GM21360 (cell line): ENCODE measurements around the gene ENTREP3.
"Not testable (repeated sequence)": the region's sequence is repeated elsewhere in the genome, so short reads cannot be mapped to it uniquely, and the experiment has no call there.

Experiments used
- ATAC-seq: cut with Tn5 transposase; IDR thresholded peaks from one replicate; pipeline ENCODE4 v1.9.1; 2021; ENCODE audit warnings: mild to moderate bottlenecking, moderate library complexity; ENCODE audit not compliant: unreplicated experiment

The ENTREP3 gene

DNA sequence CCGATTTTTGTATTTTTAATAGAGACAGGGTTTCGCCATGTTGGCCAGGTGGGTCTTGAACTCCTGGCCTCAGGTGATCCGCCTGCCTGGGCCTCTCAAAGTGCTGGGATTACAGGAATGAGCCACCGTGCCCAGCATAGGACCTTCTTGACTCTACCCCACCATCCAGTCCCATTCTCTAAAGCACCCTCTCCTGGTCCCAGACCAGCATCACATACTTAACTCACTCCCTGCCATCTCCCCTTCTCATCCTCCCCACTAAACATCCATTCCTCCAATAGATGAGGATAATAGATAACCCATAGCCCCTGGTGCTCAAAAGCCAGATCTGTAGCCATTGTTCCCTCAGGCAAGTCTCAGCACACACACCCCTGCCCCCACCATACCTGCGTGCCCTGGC, 2.1 kb downstream of the ENTREP3 start:
- ATAC-seq, result no peak

DNA sequence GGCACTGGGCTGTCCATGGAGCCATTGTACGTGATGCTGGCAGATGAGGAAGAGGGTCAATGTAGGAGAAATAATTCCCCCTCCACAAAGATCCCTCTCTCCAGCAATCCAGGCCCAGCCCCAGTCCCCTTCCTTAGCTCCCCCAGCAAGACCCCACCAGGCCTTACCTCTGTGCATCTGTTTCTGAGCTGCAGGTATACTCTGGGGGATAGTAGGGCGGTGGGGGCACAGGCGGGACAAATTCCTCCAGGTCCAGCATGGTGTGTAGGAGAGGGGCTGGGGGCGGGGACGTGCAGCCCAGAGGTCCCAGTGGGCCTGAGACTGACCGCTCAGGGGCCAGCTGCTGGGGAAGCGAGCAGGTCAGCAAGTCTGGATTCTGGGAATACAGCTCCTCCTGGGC, 3.7 kb downstream of the ENTREP3 start:
- ATAC-seq, result no peak

DNA sequence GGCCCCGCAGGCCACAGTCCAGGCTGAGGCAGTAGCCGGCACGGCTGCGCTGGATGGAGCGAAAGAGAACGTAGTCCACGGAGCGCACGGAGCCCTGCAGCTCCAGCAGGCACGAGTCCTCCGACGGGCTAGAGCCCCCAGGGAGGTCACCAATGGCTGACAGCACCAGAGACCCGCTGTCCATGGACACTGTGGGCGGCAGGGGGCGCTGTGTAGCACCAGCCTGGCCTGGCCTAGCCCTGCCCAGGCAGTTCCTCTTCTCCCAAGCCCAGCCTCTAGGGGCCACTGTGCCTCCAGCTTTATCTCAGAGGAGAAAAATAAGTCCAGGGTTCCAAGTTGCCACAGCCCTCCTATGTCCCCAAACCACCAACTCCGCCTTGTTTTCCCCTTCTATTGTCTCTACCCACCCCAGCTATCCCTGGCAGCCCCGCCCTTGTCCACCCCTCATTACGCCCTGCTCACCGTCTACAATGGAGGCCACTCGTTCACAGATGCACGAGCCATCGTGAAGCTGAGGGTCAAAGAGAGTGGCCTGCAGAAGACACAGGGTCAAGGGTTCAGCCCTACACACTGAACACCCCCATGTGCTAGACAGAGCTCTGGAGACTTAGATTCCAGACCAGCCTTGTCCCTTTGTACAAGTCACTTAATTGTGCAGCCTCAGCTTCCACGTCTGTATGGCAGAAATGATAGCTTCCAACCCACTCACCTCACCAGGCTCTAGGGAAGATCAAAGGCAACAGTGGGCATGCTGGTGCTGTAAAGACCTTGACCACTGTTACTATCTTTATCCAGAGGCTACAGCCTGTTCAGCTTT, 4.4 kb downstream of the ENTREP3 start:
- ATAC-seq, result peak; percentile 66

DNA sequence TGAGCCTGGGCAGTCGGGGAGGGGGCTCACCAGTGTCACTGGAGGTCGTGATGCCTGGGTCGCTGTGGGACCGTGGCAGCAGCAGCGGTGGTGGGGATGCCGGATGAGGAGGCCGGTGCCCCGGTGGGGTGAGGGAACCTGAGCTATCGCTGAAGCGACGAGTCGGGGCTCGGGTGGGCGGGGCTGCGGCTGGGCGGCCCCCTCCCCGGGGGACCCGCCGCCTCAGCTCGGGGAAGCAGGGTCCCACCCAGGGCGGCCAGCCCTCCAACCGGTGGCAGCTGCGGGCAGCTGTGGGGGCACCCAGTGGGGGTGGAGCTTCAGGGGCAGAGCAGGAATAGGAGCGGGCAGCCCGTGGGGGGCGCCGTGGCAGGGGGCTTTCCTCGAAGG, 5.0 kb downstream of the ENTREP3 start:
- ATAC-seq, result peak; percentile 16

DNA sequence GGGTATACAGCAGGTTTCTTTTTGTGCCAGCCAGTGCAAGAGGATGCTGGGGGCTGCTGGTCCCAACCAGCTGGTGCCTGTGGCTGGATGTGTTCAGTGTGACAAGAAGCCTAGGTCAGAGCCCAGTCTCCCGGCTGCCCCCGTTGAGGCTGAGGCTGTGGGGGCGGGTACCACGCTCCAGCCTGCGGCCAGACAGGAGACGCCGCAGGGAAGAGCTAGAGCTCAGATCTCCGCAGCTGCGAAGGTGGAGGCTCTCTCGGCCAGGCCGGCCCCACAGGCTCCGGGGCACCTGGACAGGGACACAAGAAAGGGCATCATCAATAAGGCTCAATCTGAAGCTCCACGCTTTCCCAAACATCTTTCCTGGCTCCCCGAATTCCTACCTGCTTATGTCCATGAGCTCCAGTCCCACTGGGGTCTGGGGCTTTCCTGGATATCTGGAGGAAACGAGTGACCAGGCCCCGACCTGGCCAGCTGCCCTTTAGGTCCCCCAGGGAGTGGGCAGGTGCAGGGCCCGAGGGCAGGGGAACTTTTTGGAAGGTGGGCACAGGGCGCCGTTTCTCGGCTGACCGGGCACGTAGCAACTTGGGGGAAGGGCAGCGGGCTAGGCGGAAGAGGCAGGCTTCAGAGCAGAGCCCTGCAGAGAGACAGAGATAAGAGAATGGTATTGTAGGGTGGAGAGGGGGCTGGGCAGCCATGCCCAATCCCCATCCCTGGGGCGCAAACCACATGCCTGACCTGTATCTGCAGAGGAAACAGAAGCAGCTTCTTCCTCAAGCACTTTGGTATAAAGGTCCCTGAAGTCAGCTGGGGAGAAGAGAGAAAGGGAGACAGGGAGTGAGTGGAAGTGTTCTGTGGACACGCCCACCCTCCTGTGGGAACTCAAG, 7.4 kb downstream of the ENTREP3 start:
- no peak for ATAC-seq

DNA sequence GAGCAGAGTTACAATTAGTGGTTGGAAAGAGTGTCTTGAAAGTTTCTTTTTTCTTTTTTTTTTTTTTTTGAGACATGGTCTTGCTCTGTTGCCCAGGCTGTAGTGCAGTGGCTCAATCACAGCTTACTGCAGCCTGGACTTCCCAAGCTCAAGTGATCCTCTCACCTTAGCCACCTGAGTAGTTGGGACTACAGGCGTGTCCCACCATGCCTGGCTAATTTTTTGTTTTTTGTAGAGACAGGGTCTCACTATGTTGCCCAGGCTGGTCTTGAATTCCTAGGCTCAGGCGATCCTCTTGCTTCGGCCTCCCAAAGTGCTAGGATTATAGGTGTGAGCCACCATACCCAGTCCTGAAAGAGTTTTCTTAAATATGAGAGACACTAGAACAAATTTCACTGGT, 8.5 kb downstream of the ENTREP3 start:
- ATAC-seq, result not testable (repeated sequence)

DNA sequence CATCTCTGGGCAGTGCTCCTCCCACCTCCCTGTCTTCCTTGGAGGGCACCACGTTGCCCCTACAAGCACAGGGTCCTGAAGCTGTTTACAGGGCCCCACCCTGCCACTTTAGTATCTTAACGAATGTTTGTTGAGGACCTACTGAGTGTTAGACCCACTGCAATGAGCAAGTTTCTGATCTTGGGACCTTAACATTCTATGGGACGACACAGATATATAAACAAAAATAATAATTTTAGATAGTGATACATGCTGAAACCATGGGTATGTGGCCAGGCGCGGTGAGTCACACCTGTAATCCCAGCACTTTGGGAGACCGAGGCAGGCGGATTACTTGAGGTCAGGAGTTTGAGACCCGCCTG, 10.1 kb downstream of the ENTREP3 start:
- no peak for ATAC-seq

DNA sequence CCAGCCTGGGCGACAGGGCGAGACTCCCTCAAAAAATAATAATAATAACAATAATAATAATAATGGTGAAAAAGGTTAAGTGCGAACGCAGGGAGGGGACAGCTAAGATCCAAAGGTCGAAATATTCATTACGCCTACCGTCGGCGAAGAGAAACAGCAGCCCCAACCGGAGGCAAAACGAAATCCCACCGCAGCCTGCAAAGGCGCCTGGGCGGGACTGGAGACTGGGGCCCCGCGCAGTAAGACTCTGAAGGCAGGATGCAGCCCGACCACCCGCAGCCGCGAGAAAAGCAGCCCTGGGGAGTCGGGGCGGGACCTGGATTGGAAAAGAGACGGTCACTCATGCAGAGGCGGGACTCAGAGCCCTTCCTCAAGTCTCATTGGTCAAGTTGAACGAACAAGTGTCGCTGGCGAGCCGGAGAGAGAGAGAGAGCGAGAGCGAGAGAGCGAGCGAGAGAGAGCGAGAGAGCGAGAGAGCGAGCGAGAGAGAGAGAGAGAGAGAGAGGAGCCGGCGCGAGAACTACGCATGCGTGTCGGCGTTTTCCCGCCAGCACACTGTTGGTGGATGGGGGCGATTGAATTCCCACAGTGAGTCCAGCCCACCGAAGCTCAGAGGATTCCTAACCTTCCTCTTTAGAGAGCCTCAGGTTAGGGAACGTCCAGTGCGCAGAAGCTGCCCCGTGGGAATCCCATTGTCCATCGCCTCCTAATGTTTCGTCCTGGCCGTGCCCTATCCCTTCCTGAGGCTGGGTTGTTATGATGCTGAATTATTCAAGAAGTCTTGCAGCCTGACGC, 10.7 kb downstream of the ENTREP3 start:
- peak; percentile 77 for ATAC-seq

DNA sequence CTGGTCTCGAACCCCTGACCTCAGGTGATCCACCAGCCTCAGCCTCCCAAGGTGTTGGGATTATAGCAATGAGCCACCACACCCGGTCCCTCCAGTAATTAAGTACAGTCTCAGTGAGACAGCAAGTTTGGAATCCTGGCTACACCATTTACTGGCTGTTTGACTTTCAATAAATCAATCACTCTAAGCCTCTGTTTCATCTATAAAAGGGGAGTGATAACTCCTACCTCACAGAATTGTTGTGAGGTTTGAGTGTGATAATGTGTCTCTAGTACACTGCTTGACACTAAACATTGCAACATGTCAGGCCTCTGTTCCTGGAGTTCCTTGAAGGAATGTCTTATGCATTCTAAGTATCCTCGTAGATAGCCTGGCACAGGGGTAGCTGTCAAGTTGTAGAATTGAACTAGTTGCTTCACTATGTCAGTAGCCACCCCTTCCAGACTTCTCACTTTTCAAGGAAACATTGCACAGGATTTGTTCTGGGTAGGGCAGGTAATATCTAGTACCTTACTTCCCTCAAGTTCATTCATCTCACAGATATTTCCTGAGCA, 12.4 kb downstream of the ENTREP3 start:
- no peak for ATAC-seq

DNA sequence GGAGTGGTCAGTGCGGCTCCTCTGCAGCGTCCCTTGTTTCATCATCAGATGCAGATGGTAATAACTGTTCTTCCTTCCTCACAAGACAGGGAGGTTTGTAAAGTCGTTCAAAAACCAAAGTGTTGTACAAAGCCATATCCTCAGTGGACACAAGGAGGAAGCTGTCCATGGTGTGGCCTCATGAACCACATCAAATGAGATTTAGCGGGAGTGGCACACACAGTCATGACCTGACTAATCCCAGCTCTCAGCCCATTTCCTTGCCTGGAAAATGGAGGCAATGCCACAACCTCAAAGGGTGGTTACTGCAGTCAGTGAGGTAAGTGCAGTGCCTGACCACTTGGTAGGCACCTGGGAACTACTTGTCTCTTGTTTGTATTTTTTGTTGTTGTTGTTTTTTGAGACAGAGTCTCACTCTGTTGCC, 13.4 kb downstream of the ENTREP3 start:
- ATAC-seq, result no peak

DNA sequence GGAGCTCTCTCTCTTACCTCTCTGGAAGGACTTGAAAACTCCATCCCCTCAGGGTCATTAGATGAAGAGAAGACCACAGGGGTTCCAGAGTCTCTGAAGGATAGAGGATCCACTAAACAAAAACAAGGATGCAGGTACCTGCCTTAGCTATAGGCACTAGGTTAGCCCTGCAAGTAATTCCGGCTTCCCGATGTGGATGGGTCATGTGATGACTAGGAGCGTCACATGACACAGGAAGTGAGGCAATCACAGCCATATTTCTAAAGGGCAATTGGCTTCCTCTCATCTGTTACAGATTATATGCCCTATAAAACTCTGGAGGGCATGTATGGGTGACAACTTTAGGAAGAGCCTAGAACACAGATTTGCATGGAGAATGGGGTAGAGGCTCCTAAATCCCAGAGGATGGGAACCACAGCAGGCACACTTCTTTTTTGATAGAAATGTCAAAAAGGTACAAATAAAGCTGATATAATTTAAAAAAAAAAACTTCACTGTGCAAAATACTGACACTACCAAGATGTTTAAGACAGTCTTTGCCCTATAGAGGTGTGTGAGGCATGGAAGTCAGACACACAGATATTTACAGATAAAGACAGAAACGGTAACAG, 14.1 kb downstream of the ENTREP3 start:
- ATAC-seq, result no peak

DNA sequence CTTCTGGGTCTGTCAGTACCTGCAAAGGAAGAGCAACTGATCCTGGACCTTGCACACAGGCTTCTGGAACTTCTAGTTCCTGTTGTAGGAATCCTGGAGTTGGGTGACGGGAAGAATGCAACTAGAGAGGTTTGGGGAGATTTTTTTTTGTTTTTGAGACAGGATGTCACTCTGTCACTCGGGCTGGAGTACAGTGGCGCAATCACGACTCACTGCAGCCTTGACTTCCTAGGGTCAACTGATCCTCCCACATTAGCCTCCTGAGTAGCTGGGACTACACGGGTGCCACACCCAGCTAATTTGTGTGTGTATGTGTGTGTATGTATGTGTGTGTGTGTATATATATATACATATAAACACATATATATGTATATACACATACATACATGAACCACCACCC, 18.8 kb downstream of the ENTREP3 start:
- ATAC-seq, result no peak

DNA sequence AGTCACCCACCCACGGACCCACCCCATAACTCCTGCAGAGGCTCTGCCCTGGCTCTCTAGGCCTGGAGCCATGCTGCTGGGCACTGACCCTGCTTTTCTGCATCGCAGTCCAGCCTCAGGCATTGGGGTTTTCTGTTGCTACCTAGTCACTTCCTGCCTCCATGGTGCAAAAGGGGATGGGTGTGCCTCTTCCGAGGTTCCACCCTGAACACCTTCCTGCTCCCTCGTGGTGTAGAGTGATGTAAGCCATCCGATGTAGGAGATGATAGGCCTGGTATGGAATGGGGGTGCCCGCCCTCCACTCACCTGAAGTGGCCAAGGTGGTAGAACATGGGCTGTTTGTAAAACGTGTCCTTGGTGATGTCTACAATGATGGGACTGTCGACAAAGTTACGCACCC, 19.9 kb downstream of the ENTREP3 start:
- not testable (repeated sequence) for ATAC-seq

DNA sequence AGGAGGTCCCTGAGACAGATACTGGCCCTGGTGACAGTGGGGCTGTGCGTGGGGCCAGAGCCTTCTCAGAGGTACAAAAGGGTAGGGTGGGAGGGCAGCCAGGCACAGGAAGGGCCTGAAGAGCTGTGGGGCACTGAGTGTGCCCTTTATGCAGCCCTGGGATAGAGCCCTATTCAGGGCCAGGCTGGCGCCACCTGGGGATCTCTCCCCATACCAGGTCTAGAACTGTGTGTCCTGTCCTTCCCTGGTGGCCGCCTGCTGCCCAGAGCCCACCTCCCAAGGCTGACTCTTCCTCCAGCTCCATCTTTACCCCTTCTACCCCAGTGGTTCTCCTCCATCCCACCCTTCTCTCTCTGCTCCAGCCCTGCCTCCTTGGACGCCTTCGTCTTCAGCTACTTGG, 21.8 kb downstream of the ENTREP3 start:
- not testable (repeated sequence) for ATAC-seq

DNA sequence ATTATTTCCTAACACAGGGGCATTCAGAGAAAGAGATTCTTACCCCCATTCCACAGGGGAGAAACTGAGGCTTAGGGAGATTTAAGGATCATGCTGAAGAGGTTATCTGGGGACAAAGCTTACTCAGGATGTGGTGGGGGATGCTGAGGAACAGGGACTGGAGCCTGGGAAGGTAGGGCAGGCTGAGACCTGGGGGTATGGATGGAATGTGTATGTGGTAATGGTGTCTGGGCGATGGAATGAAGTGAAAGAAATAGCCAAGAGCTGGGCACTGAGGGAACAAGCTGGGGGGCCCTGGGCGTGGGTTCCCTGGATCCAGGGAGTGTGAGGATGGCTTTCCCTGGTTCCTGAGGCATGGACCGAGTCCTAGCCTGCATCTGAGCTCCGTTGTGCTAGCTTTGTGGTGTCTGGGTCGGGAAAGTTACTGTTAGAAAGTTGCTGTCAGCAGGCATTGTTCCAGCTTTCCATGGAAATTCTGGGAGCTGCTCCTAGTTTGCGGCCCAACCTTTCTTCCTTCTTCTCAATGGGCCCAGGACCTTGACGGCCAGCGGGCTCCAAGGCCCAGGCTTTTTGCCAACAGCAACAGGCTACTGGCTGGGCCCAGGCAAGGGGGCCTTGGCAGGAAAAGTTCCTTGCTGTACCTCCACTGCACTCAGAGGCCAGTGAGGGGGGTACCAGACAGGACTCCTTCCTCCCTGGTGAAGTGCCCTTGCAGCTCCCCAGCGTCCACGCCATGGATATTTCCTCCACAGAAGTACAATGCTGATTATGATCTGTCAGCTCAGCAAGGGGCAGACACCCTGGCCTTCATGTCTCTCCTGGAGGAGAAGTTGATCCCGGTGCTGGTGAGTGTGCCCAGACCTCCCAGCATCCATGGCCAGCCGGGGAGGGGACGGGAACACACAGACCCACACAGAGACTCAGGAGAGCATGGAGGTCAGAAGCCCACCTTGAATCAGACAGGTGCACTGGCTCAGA, 23.0 kb downstream of the ENTREP3 start:
- not testable (repeated sequence) for ATAC-seq

DNA sequence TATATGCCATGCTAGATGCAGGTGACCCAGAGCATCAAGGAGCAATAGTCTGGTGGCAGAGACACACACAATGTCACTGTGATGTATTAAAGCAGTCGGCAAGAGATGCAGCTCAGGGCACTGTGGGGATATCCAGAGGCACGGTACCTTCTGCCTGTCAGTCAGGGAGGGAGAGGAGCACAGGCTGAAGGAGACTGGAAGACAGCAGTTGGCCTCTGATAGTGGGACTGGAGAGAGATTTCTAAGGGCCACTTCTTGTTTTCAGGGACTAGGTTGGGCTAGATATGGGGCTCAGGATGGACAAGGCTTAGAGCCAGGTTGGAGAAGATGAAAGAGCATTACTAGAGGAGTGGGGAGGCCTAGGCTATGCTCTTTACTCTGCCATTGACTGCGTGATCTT, 24.0 kb downstream of the ENTREP3 start:
- ATAC-seq, result not testable (repeated sequence)

DNA sequence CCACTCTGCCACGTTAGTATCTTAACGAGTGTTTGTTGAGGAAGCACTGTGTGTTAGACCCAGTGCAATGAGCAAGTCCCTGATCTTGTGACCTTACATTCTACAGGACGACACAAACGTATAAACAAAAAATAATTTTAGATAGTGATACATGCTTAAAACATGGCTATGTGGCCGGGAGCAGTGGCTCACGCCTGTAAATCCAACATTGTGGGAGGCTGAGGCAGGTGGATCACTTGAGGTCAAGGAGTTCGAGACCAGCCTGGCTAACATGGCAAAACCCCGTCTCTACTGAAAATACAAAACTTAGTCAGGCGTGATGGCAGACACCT, 27.2 kb downstream of the ENTREP3 start:
- no peak for ATAC-seq

DNA sequence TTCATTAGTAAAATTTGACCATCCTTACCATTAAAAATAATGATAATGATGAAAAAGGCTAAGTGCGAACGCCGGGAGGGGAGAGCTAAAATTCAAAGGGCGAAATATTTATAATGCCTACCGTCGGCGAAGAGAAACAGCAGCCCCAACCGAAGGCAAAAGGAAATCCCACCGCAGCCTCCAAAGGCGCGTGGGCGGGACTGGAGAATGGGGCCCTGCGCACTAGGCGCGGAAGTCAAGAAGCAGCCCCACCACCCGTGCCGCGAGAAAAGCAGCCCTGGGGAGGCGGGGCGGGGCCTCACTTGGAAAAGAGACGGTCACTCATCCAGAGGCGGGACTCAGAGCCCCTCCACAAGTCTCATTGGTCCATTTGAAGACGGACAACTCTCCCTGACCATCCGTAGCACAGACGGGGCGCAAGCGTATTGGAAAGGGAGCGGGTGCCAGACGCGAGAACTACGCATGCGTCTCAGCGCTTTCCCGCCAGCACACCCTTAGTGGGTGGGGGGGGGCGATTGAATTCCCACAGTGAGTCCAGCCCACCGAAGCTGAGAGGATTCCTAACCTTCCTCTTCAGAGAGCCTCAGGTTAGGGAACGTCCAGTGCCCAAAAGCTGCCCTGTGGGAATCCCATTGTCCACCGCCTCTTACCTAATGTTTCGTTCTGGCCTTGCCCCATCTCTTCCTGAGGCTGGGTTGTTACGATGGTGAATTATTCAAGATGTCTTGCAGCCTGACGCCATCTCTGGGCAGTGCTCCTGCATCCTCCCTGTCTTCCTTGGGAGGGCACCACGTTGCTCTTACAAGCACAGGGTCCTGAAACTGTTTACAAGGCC, 27.8 kb downstream of the ENTREP3 start:
- peak; percentile 89 for ATAC-seq

DNA sequence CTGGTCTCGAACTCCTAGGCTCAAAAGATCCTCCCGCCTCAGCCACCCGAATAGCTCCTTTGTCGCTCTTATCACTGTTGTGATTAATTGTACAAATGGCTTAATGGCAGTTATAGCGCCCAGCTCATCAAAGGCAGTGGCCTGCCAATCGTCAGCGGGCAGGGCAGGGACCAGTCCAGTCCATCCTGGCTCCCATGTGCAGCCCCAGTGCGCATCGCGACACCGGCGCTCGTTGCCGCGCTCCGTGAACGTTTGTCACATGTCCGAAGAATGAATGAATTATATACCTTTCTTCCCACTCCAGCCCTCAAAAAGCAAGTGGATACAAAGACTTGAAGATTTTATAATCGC, 28.4 kb downstream of the ENTREP3 start:
- no peak for ATAC-seq
